HepG2 (cell line): ENCODE measurements around the gene DUSP12. TPM values are rescaled to one million over a fixed set of nuclear protein-coding genes. Genes with fewer than 3 reads are reported as not detected.

ENCODE experiments used
- ATAC-seq: fragments of 200-7000 bp; cut with Tn5 transposase; 3 replicates; pipeline ENCODE4 v1.9.1; 2020; ENCODE audit warnings: mild to moderate bottlenecking, moderate library complexity
- BruUV-seq: library from RNA; stranded (reverse); fragments of 400-500 nt; replicated peaks from 2 replicates; lab custom pipeline; 2021; lab: Mats Ljungman, UMichigan
- CTCF ChIA-PET: fragments of 300-600 bp; formaldehyde crosslinking; extraction: SDS; loops from one replicate; lab custom pipeline; 2021; ENCODE audit warnings: low total read pairs, inconsistent platforms, low intra/inter-chr PET ratio; lab: Yijun Ruan, JAX
- POLR2A ChIA-PET: fragments of 350-600 bp; sonication (Branson Sonifier 250); formaldehyde crosslinking; loops from one replicate; lab custom pipeline; 2020; ENCODE audit warnings: antibody characterized with exemption, inconsistent platforms; lab: Yijun Ruan, JAX
- DNase-seq: peaks from one replicate; pipeline ENCODE4 v3.0.0-alpha.2; 2015; ENCODE audit warnings: low spot score
- FAIRE-seq: peaks from 3 replicates; lab custom pipeline; 2011; peaks lifted over from hg19 to GRCh38; lab: Jason Lieb, UNC
- H2AFZ ChIP-seq: one replicate; pipeline ENCODE4 v1.6.1; 2011; ENCODE audit warnings: low read length, inconsistent platforms
- H3K27ac ChIP-seq: fragments of 300-600 bp; 3 replicates; pipeline ENCODE4 v1.8.0; 2011; ENCODE audit warnings: mixed run types, mild to moderate bottlenecking, mixed read lengths, low read length, inconsistent platforms; ENCODE audit not compliant: insufficient read depth; ENCODE audit errors: extremely low read length
- H3K27me3 ChIP-seq, 2 experiments: fragments of 200-600 bp in 1 of 2; 2 replicates in 1 of 2; 3 replicates in 1 of 2; pipeline versions ENCODE4 v1.6.0 to v1.8.0; 2011; ENCODE audit warnings: low read length in 2 of 2, mild to moderate bottlenecking in 2 of 2, moderate library complexity in 2 of 2, inconsistent platforms in 1 of 2; ENCODE audit not compliant: insufficient read depth in 2 of 2, control insufficient read depth in 1 of 2
- H3K36me3 ChIP-seq, 2 experiments: fragments of 200-600 bp in 1 of 2; replicated peaks in 1 of 2; 2 replicates in 1 of 2; 3 replicates in 1 of 2; pipeline versions ENCODE4 v1.5.1 to v1.8.0; 2011; ENCODE audit warnings: low read length in 2 of 2, inconsistent platforms in 1 of 2; ENCODE audit not compliant: insufficient read depth in 2 of 2, control insufficient read depth in 1 of 2
- H3K4me1 ChIP-seq: 2 replicates; pipeline ENCODE4 v1.5.1; 2012; ENCODE audit warnings: low read length, inconsistent platforms; ENCODE audit not compliant: insufficient read depth
- H3K4me2 ChIP-seq: 2 replicates; pipeline ENCODE4 v1.6.0; 2011; ENCODE audit warnings: low read depth, low read length, inconsistent platforms
- H3K4me3 ChIP-seq, 3 experiments: fragments of 200-600 bp in 1 of 3; sonication (generic), shearing (Covaris generic) in 1 of 3; replicated peaks in 1 of 3; 2 replicates each; pipeline ENCODE4 v1.5.1; 2011 to 2016; ENCODE audit warnings: low read length in 3 of 3, inconsistent platforms in 2 of 3, low read depth in 2 of 3, mild to moderate bottlenecking in 2 of 3, control low read depth in 1 of 3, mixed read lengths in 1 of 3; ENCODE audit not compliant: insufficient read depth in 1 of 3
- H3K79me2 ChIP-seq: one replicate; pipeline ENCODE4 v1.6.1; 2011; ENCODE audit warnings: low read length, inconsistent platforms; ENCODE audit not compliant: insufficient read depth
- H3K9ac ChIP-seq: 2 replicates; pipeline ENCODE4 v1.6.0; 2011; ENCODE audit warnings: mild to moderate bottlenecking, low read depth, low read length, inconsistent platforms; ENCODE audit not compliant: insufficient read depth
- H3K9me3 ChIP-seq: 2 replicates; pipeline ENCODE4 v1.5.1; 2012; ENCODE audit warnings: mild to moderate bottlenecking, low read length
- H4K20me1 ChIP-seq: 2 replicates; pipeline ENCODE4 v1.6.0; 2011; ENCODE audit warnings: inconsistent platforms, mild to moderate bottlenecking, low read length, moderate library complexity; ENCODE audit not compliant: insufficient read depth
- CHCHD3 ChIP-seq: sonication (generic); formaldehyde crosslinking; IDR thresholded peaks from 2 replicates; pipeline ENCODE4 v1.8.0; 2022; ENCODE audit warnings: mild to moderate bottlenecking, missing genetic modification reagents, moderate library complexity
- ETS1 ChIP-seq: sonication (generic); formaldehyde crosslinking; IDR thresholded peaks from 2 replicates; pipeline ENCODE4 v1.4.0; 2020; ENCODE audit warnings: missing genetic modification reagents
- IKZF4 ChIP-seq: sonication (generic); formaldehyde crosslinking; IDR thresholded peaks from 2 replicates; pipeline ENCODE4 v1.5.1; 2020; ENCODE audit warnings: borderline replicate concordance, mild to moderate bottlenecking, low read depth, missing genetic modification reagents; ENCODE audit errors: not compliant biosample characterization
- JDP2 ChIP-seq: sonication (generic); formaldehyde crosslinking; IDR thresholded peaks from 2 replicates; pipeline ENCODE4 v1.8.1; 2022; ENCODE audit warnings: missing genetic modification reagents, borderline replicate concordance
- MATR3 ChIP-seq: sonication (generic); formaldehyde crosslinking; IDR thresholded peaks from 2 replicates; pipeline ENCODE4 v1.4.0; 2020; ENCODE audit warnings: missing genetic modification reagents
- MEF2D ChIP-seq: sonication (generic); formaldehyde crosslinking; IDR thresholded peaks from 2 replicates; pipeline ENCODE4 v1.5.1; 2020; ENCODE audit warnings: mild to moderate bottlenecking, missing genetic modification reagents
- MEIS1 ChIP-seq: sonication (generic); formaldehyde crosslinking; IDR thresholded peaks from 2 replicates; pipeline ENCODE4 v1.9.0; 2021; ENCODE audit warnings: mild to moderate bottlenecking, missing genetic modification reagents, moderate library complexity, borderline replicate concordance
- REL ChIP-seq: sonication (generic); formaldehyde crosslinking; conservative IDR thresholded peaks from 2 replicates; pipeline ENCODE4 v1.8.0; 2022; ENCODE audit warnings: mild to moderate bottlenecking, missing genetic modification reagents, moderate library complexity
- SNAI1 ChIP-seq: sonication (generic); formaldehyde crosslinking; IDR thresholded peaks from 2 replicates; pipeline ENCODE4 v1.5.0; 2020; ENCODE audit warnings: mild to moderate bottlenecking, missing genetic modification reagents, borderline replicate concordance
- SP1 ChIP-seq, 2 experiments: fragments of 450-650 bp in 1 of 2; sonication (generic) in 1 of 2; formaldehyde crosslinking in 1 of 2; IDR thresholded peaks; 2 replicates each; pipeline versions ENCODE4 v1.4.0 to v1.6.1; 2016 to 2020; ENCODE audit warnings: missing genetic modification reagents in 1 of 2
- TCF7L2 ChIP-seq: IDR thresholded peaks from 2 replicates; pipeline ENCODE4 v1.6.1; 2011; ENCODE audit warnings: mild to moderate bottlenecking, low read depth, low read length, moderate library complexity
- TSC22D2 ChIP-seq: sonication (generic); formaldehyde crosslinking; IDR thresholded peaks from 2 replicates; pipeline ENCODE4 v1.5.1; 2020; ENCODE audit warnings: missing genetic modification reagents, mild to moderate bottlenecking, borderline replicate concordance
- ZFX ChIP-seq: sonication (generic); formaldehyde crosslinking; IDR thresholded peaks from 2 replicates; pipeline ENCODE4 v1.4.0; 2020; ENCODE audit warnings: mild to moderate bottlenecking, low read depth, missing genetic modification reagents, moderate library complexity
- ZKSCAN1 ChIP-seq: fragments of 150-350 bp; IDR thresholded peaks from 2 replicates; pipeline ENCODE4 v1.6.1; 2014; ENCODE audit warnings: low read length
- ZKSCAN5 ChIP-seq: sonication (generic); formaldehyde crosslinking; IDR thresholded peaks from 2 replicates; pipeline ENCODE4 v1.5.1; 2020; ENCODE audit warnings: mild to moderate bottlenecking, missing genetic modification reagents
- ZNF18 ChIP-seq: sonication (generic); formaldehyde crosslinking; IDR thresholded peaks from 2 replicates; pipeline ENCODE4 v1.8.0; 2022; ENCODE audit warnings: mild to moderate bottlenecking, missing genetic modification reagents; ENCODE audit not compliant: insufficient replicate concordance
- ZNF256 ChIP-seq: sonication (generic); formaldehyde crosslinking; conservative IDR thresholded peaks from 2 replicates; pipeline ENCODE4 v1.4.0; 2020; ENCODE audit warnings: missing genetic modification reagents
- ZNF263 ChIP-seq: sonication (generic); formaldehyde crosslinking; IDR thresholded peaks from 2 replicates; pipeline ENCODE4 v1.4.0; 2020; ENCODE audit warnings: missing genetic modification reagents
- ZNF597 ChIP-seq: sonication (generic); formaldehyde crosslinking; IDR thresholded peaks from 2 replicates; pipeline ENCODE4 v1.5.0; 2020; ENCODE audit warnings: missing genetic modification reagents
- WGBS: methylation state at CpG from one replicate; pipeline ENCODE4 v1.1.6; 2017; ENCODE audit warnings: low lambda C conversion rate; 5-methylcytosine and 5-hydroxymethylcytosine counted together
- in situ Hi-C: cut with HindIII; loops from 2 replicates; pipeline ENCODE4 v1.10.0; 2017; ENCODE audit warnings: low pct_unique_long_range_greater_than_20kb; ENCODE audit not compliant: extremely low pct_ligation_motif_present
- intact Hi-C: fragments of 100-400 bp; cut with micrococcal nuclease; formaldehyde crosslinking; loops from one replicate; pipeline ENCODE4 v1.10.0; 2022; ENCODE audit not compliant: unreplicated experiment
- polyA plus RNA-seq, 8 experiments: library from polyadenylated mRNA; depleted of rRNA in 3 of 8; stranded (reverse) in 7 of 8; unstranded in 1 of 8; fragments of >200 nt; fragmentation: Illumina TruSeq in 4 of 8; extraction: Trizol in 4 of 8; gene quantifications; 2 replicates each; pipeline versions ENCODE4 v1.2.1 to v1.2.3, GENCODE V29; 2011 to 2016; ENCODE audit warnings: low read depth in 4 of 8, missing spikeins in 1 of 8, mixed read lengths in 1 of 8; ENCODE audit not compliant: insufficient read depth in 1 of 8
- total RNA-seq, 5 experiments: library from RNA; depleted of rRNA; stranded (reverse); fragments of >200 nt; fragmentation: Illumina TruSeq; extraction: Trizol; gene quantifications; 2 replicates each; pipeline ENCODE4 v1.2.3, GENCODE V29; 2016; ENCODE audit warnings: low read depth in 1 of 5

The DUSP12 gene
- total and polyA plus RNA-seq, 2 of the 13 experiments (the other 11 are each of a cell fraction or from before 2014, with no cell fraction given): 36.7 to 37.1 TPM

GRCh38 chr1:161777261-161777660, 27.7 kb downstream of the DUSP12 start:
- no peaks in the 10 kb centered on the region; the same call in 1 of the 2 replicates for H4K20me1 ChIP-seq
- FAIRE-seq: no peak
- peaks cover 26% of the 10 kb centered on the region for H3K79me2 ChIP-seq
- in situ Hi-C loops: no loop called here
- no peaks in the 10 kb centered on the region for H3K4me1 ChIP-seq
- intact Hi-C loops: no loop called here
- ATAC-seq: no peak
- BruUV-seq: no TSS peak
- no peak overlapping the region for H3K9ac ChIP-seq
- no peak for TF ChIP-seq ETS1 (CRISPR knock-in tag)
- TF ChIP-seq ZNF18 (CRISPR knock-in tag): no peak
- TF ChIP-seq TSC22D2: no peak
- TF ChIP-seq SP1 (IDR thresholded peaks at IDR 0.05): no peak
- TF ChIP-seq SP1 (CRISPR knock-in tag; IDR thresholded peaks at IDR 0.05): no peak
- TF ChIP-seq ZKSCAN1: no peak
- TF ChIP-seq ZFX (CRISPR knock-in tag): no peak
- no peak for TF ChIP-seq MEIS1
- TF ChIP-seq TCF7L2: no peak
- no peak for TF ChIP-seq REL (CRISPR knock-in tag)
- TF ChIP-seq MEF2D (CRISPR knock-in tag): no peak
- TF ChIP-seq ZNF597 (CRISPR knock-in tag): no peak
- TF ChIP-seq ZNF256 (CRISPR knock-in tag): no peak
- no peak for TF ChIP-seq IKZF4
- no peak for TF ChIP-seq ZKSCAN5 (CRISPR knock-in tag)
- no peak for TF ChIP-seq SNAI1 (CRISPR knock-in tag)
- TF ChIP-seq ZNF263 (CRISPR knock-in tag): no peak
- TF ChIP-seq JDP2 (CRISPR knock-in tag): no peak
- TF ChIP-seq CHCHD3 (CRISPR knock-in tag): no peak
- TF ChIP-seq MATR3 (CRISPR knock-in tag): no peak
- DNase-seq: no peak
- no peak overlapping the region for H2AFZ ChIP-seq
- CTCF ChIA-PET: no interaction called here
- H3K36me3 ChIP-seq: peaks cover 3 to 4% of the 10 kb centered on the region in 2 experiments; a peak in 4 of 5 replicates
- no peak overlapping the region for H3K27ac ChIP-seq
- H3K27me3 ChIP-seq: no peaks in the 10 kb centered on the region
- no peak overlapping the region for H3K4me3 ChIP-seq
- no peak overlapping the region for H3K4me2 ChIP-seq
- POLR2A ChIA-PET: no interaction called here
- H3K9me3 ChIP-seq: no peaks in the 10 kb centered on the region
- WGBS: 95% methylated on average over 2 of the region's 2 CpGs
